SK-N-SH (cell line): ENCODE data around the gene NDUFA12. TPM values are rescaled to one million over a fixed set of nuclear protein-coding genes. Genes with fewer than 3 reads are reported as not detected.

Experiments used
- CTCF ChIA-PET: fragments of 300-600, 350-600 bp; formaldehyde crosslinking; extraction: SDS; loops from one replicate; lab custom pipeline; 2021; lab: Yijun Ruan, JAX
- POLR2A ChIA-PET: fragments of 350-600 bp; sonication (Branson Sonifier 250); formaldehyde crosslinking; extraction: SDS; loops from one replicate; lab custom pipeline; 2020; ENCODE audit warnings: antibody characterized with exemption, inconsistent platforms; lab: Yijun Ruan, JAX
- DNase-seq: peaks from one replicate; pipeline ENCODE4 v3.0.0; 2012
- H2AFZ ChIP-seq: fragments of 200-600 bp; sonication (generic); 2 replicates; pipeline ENCODE4 v1.8.1; 2016; ENCODE audit warnings: antibody characterized with exemption, mild to moderate bottlenecking, low read depth
- H3F3A ChIP-seq: fragments of 200-600 bp; sonication (generic); replicated peaks from 2 replicates; pipeline ENCODE3; 2016; ENCODE audit warnings: antibody characterized with exemption, mild to moderate bottlenecking; ENCODE audit not compliant: insufficient read depth
- H3K27ac ChIP-seq, 2 experiments: fragments of 200-500 bp in 1 of 2; fragments of 200-600 bp in 1 of 2; sonication (Bioruptor generic) in 1 of 2; sonication (generic), shearing (Covaris generic) in 1 of 2; 2 replicates each; pipeline versions ENCODE4 v1.5.1 to v1.6.1; 2014 to 2016; ENCODE audit warnings: low read depth in 2 of 2, inconsistent platforms in 1 of 2, low read length in 1 of 2, mild to moderate bottlenecking in 1 of 2, mixed read lengths in 1 of 2
- H3K27me3 ChIP-seq: fragments of 200-600 bp; sonication (generic), shearing (Covaris generic); 2 replicates; pipeline ENCODE4 v1.6.1; 2016; ENCODE audit warnings: mixed run types; ENCODE audit not compliant: insufficient read depth
- H3K36me3 ChIP-seq, 2 experiments: fragments of 200-500 bp in 1 of 2; fragments of 200-600 bp in 1 of 2; sonication (Bioruptor generic) in 1 of 2; sonication (generic) in 1 of 2; replicated peaks in 1 of 2; 2 replicates each; pipeline versions ENCODE3 to v1.5.1; 2014 to 2016; ENCODE audit warnings: low read length in 1 of 2, mild to moderate bottlenecking in 1 of 2; ENCODE audit not compliant: insufficient read depth in 2 of 2, control insufficient read depth in 1 of 2
- H3K4me1 ChIP-seq, 2 experiments: fragments of 200-500 bp in 1 of 2; fragments of 200-600 bp in 1 of 2; sonication (Bioruptor generic) in 1 of 2; sonication (generic), shearing (Covaris generic) in 1 of 2; 2 replicates each; pipeline versions ENCODE4 v1.5.1 to v1.6.1; 2014 to 2016; ENCODE audit warnings: low read depth in 1 of 2, low read length in 1 of 2, mixed run types in 1 of 2; ENCODE audit not compliant: insufficient read depth in 2 of 2, control insufficient read depth in 1 of 2
- H3K4me2 ChIP-seq: fragments of 200-600 bp; sonication (generic), shearing (Covaris generic); 2 replicates; pipeline ENCODE4 v1.6.1; 2017; ENCODE audit warnings: mixed run types
- H3K4me3 ChIP-seq, 2 experiments: fragments of 200-500 bp in 1 of 2; fragments of 200-600 bp in 1 of 2; sonication (Bioruptor generic) in 1 of 2; sonication (generic), shearing (Covaris generic) in 1 of 2; 2 replicates each; pipeline versions ENCODE4 v1.5.1 to v1.8.1; 2014 to 2016; ENCODE audit warnings: low read depth in 2 of 2, inconsistent platforms in 1 of 2, low read length in 1 of 2, mild to moderate bottlenecking in 1 of 2, mixed read lengths in 1 of 2, moderate library complexity in 1 of 2
- H3K79me2 ChIP-seq: fragments of 200-600 bp; sonication (generic); 2 replicates; pipeline ENCODE4 v1.8.1; 2017; ENCODE audit warnings: mild to moderate bottlenecking; ENCODE audit not compliant: insufficient read depth
- H3K9ac ChIP-seq: fragments of 200-600 bp; sonication (generic); 2 replicates; pipeline ENCODE4 v1.6.1; 2017; ENCODE audit warnings: mixed run types
- H3K9me2 ChIP-seq: fragments of 200-600 bp; sonication (generic); 2 replicates; pipeline ENCODE4 v1.6.1; 2017; ENCODE audit warnings: mixed run types
- H3K9me3 ChIP-seq: fragments of 200-600 bp; sonication (generic); 2 replicates; pipeline ENCODE4 v1.6.1; 2017; ENCODE audit warnings: mixed run types, mild to moderate bottlenecking, moderate library complexity
- H4K20me1 ChIP-seq: fragments of 200-600 bp; sonication (generic); 2 replicates; pipeline ENCODE4 v1.6.1; 2017; ENCODE audit warnings: mild to moderate bottlenecking, mixed run types; ENCODE audit not compliant: insufficient read depth
- CTCF ChIP-seq: fragments of 200-600 bp; sonication (generic); IDR thresholded peaks from 2 replicates; pipeline ENCODE4 v1.6.1; 2017; ENCODE audit warnings: antibody characterized with exemption, mild to moderate bottlenecking, moderate library complexity
- ELF1 ChIP-seq: IDR thresholded peaks from 2 replicates; pipeline ENCODE4 v1.4.0; 2012
- EP300 ChIP-seq, 2 experiments: IDR thresholded peaks; 2 replicates each; pipeline versions ENCODE4 v1.4.0 to v1.6.1; 2012; ENCODE audit warnings: borderline replicate concordance in 1 of 2, low read depth in 1 of 2, low read length in 1 of 2
- EZH2phosphoT487 ChIP-seq: fragments of 200-600 bp; sonication (generic); IDR thresholded peaks from 2 replicates; pipeline ENCODE4 v1.6.1; 2017; ENCODE audit warnings: low read depth, mixed run types, mild to moderate bottlenecking, antibody characterized with exemption, moderate library complexity, borderline replicate concordance
- FOSL2 ChIP-seq: IDR thresholded peaks from 2 replicates; pipeline ENCODE4 v1.4.0; 2012; ENCODE audit warnings: low read depth, mild to moderate bottlenecking, moderate library complexity, borderline replicate concordance
- FOXM1 ChIP-seq: IDR thresholded peaks from 2 replicates; pipeline ENCODE4 v1.4.0; 2012; ENCODE audit warnings: low read depth, mild to moderate bottlenecking
- GABPA ChIP-seq: IDR thresholded peaks from 2 replicates; pipeline ENCODE4 v1.4.0; 2012; ENCODE audit warnings: low read depth, mild to moderate bottlenecking
- GATA2 ChIP-seq: sonication (generic); formaldehyde crosslinking; IDR thresholded peaks from 2 replicates; pipeline ENCODE4 v1.5.0; 2020; ENCODE audit warnings: mild to moderate bottlenecking, missing genetic modification reagents
- IRF3 ChIP-seq: fragments of 150-350 bp; IDR thresholded peaks from 2 replicates; pipeline ENCODE4 v1.6.1; 2016; ENCODE audit warnings: mild to moderate bottlenecking, low read depth, low read length
- MEF2A ChIP-seq: IDR thresholded peaks from 2 replicates; pipeline ENCODE4 v1.4.0; 2012; ENCODE audit warnings: low read depth, borderline replicate concordance
- MXI1 ChIP-seq: IDR thresholded peaks from 2 replicates; pipeline ENCODE4 v1.6.1; 2012; ENCODE audit warnings: mild to moderate bottlenecking, low read depth, low read length, improper control_type of control experiment
- NFIC ChIP-seq: IDR thresholded peaks from 2 replicates; pipeline ENCODE4 v1.4.0; 2012; ENCODE audit warnings: borderline replicate concordance
- RAD21 ChIP-seq: IDR thresholded peaks from 2 replicates; pipeline ENCODE4 v1.6.1; 2012; ENCODE audit warnings: mild to moderate bottlenecking, low read length
- RCOR1 ChIP-seq: fragments of 150-350 bp; IDR thresholded peaks from 2 replicates; pipeline ENCODE4 v1.6.1; 2017; ENCODE audit warnings: antibody characterized with exemption, low read length
- RFX5 ChIP-seq: IDR thresholded peaks from 2 replicates; pipeline ENCODE4 v1.6.1; 2012; ENCODE audit warnings: mild to moderate bottlenecking, improper control_type of control experiment, low read length
- RXRA ChIP-seq: IDR thresholded peaks from 2 replicates; pipeline ENCODE4 v1.4.0; 2012; ENCODE audit warnings: low read depth, mild to moderate bottlenecking, borderline replicate concordance
- SIN3A ChIP-seq: IDR thresholded peaks from 2 replicates; pipeline ENCODE4 v1.6.1; 2012; ENCODE audit warnings: low read depth, mild to moderate bottlenecking, low read length, moderate library complexity, borderline replicate concordance
- TAF1 ChIP-seq: IDR thresholded peaks from 2 replicates; pipeline ENCODE4 v1.6.1; 2012; ENCODE audit warnings: low read depth, mild to moderate bottlenecking, low read length, moderate library complexity, borderline replicate concordance
- USF2 ChIP-seq: fragments of 150-350 bp; IDR thresholded peaks from 2 replicates; pipeline ENCODE4 v1.6.1; 2017; ENCODE audit warnings: antibody characterized with exemption, low read length, low read depth, borderline replicate concordance
- YY1 ChIP-seq: IDR thresholded peaks from 2 replicates; pipeline ENCODE4 v1.4.0; 2012; ENCODE audit warnings: low read depth, mild to moderate bottlenecking
- ZBTB33 ChIP-seq: IDR thresholded peaks from 2 replicates; pipeline ENCODE4 v1.4.0; 2012; ENCODE audit warnings: low read depth, borderline replicate concordance
- WGBS: methylation state at CpG from one replicate; pipeline ENCODE4 v1.1.6; 2017; ENCODE audit warnings: low lambda C conversion rate; 5-methylcytosine and 5-hydroxymethylcytosine counted together
- polyA plus RNA-seq, 3 experiments: library from polyadenylated mRNA; depleted of rRNA; stranded (reverse); fragments of >200 nt; gene quantifications; 2 replicates each; pipeline ENCODE4 v1.2.3, GENCODE V29; 2012
- TF ChIP-seq, protein P1 (sequence below): IDR thresholded peaks from 2 replicates; pipeline ENCODE4 v1.4.0; 2012; ENCODE audit warnings: low read depth
- TF ChIP-seq, protein P2 (sequence below): IDR thresholded peaks from 2 replicates; pipeline ENCODE4; 2012

NDUFA12 gene
- polyA plus RNA-seq, 1 of the 3 experiments (the other 2 are of a cell fraction) = 106 TPM

- Histone ChIP-seq H3K27me3 (no peaks in the 10 kb centered on the region), H3F3A (no peaks in the 10 kb centered on the region), H3K9me2 (no peaks in the 10 kb centered on the region), H3K79me2 (no peaks in the 10 kb centered on the region), H4K20me1 (no peaks in the 10 kb centered on the region), H3K4me1 (no peaks in the 10 kb centered on the region), H3K9me3 (no peaks in the 10 kb centered on the region), H3K4me2 (no peak overlapping the region), H2AFZ (no peak overlapping the region), H3K36me3 (no peaks in the 10 kb centered on the region), H3K27ac (no peak overlapping the region), H3K4me3 (no peak overlapping the region), H3K9ac (no peak overlapping the region)
- ChIA-PET POLR2A (no interaction called here), CTCF (no interaction called here)
- 64% methylated on average over 5 of the region's 5 CpGs for WGBS
- TF ChIP-seq MXI1 (no peak), RXRA (no peak), SIN3A (no peak), EP300 (IDR thresholded peaks at IDR 0.05; ENCODE audit: borderline replicate concordance in 1 of 2, low read depth in 1 of 2, low read length in 1 of 2) (no peak), TAF1 (no peak), NFIC (no peak), CTCF (no peak), ZBTB33 (no peak)
- DNase-seq = no peak
These were observed 77.8 kb downstream of the NDUFA12 start for GRCh38 chr12:94925729-94926128.

DNA sequence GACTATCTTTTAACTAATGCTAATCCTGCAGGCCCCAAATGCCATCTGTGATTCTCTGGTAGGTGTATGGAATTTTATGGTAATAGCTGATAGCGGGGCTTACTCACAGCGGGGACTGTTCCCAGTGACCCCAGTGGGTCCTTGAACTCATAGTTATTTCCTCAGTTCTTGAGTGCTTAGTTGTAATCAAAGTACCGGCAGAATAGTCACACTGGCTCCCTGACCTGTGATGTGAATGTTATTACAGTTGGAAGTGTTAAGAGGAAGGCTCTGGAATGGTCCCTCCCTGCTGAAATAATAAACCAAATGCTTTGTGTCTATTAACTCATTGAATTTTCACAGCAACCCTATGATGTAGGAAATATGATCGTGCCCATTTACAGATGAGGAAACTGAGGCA, 78.3 kb downstream of the NDUFA12 start:
- WGBS = 65% methylated on average over 4 of the region's 4 CpGs
- Histone ChIP-seq H3K9me2 (no peaks in the 10 kb centered on the region), H3K79me2 (no peaks in the 10 kb centered on the region), H3F3A (no peaks in the 10 kb centered on the region), H3K4me3 (no peak overlapping the region), H2AFZ (no peak overlapping the region), H4K20me1 (no peaks in the 10 kb centered on the region), H3K4me2 (no peak overlapping the region), H3K27ac (no peak overlapping the region), H3K36me3 (no peaks in the 10 kb centered on the region), H3K9me3 (no peaks in the 10 kb centered on the region)
- DNase-seq = no peak
- POLR2A ChIA-PET = no interaction called here
- TF ChIP-seq YY1 = no peak
- no peak for TF ChIP-seq GABPA
- TF ChIP-seq RFX5 = no peak
- TF ChIP-seq MEF2A = no peak
- no peak for TF ChIP-seq USF2
- TF ChIP-seq RAD21 = no peak
- TF ChIP-seq, protein P1, sequence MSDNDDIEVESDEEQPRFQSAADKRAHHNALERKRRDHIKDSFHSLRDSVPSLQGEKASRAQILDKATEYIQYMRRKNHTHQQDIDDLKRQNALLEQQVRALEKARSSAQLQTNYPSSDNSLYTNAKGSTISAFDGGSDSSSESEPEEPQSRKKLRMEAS = no peak
- TF ChIP-seq, protein P2, sequence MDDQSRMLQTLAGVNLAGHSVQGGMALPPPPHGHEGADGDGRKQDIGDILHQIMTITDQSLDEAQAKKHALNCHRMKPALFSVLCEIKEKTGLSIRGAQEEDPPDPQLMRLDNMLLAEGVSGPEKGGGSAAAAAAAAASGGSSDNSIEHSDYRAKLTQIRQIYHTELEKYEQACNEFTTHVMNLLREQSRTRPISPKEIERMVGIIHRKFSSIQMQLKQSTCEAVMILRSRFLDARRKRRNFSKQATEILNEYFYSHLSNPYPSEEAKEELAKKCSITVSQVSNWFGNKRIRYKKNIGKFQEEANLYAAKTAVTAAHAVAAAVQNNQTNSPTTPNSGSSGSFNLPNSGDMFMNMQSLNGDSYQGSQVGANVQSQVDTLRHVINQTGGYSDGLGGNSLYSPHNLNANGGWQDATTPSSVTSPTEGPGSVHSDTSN = no peak
- no peak for TF ChIP-seq EZH2phosphoT487
- no peak for TF ChIP-seq FOXM1
- TF ChIP-seq GATA2 (CRISPR knock-in tag) = no peak
- TF ChIP-seq IRF3 = no peak
- TF ChIP-seq FOSL2 = no peak
- no peak for TF ChIP-seq RCOR1
- TF ChIP-seq ELF1 = no peak
- no peak for TF ChIP-seq RXRA
- TF ChIP-seq, all 33 proteins: peak for 0
- Histone ChIP-seq H3K27me3 (no peaks in the 10 kb centered on the region), H3K9ac (no peak overlapping the region), H3K4me1 (no peaks in the 10 kb centered on the region)
- CTCF ChIA-PET = no interaction called here
